ENCODE measurements around the gene PLD5. TPM values are rescaled to one million over a fixed set of nuclear protein-coding genes. Genes with fewer than 3 reads are reported as not detected.
"Not testable (repeated sequence)": the region's sequence is repeated elsewhere in the genome, so short reads cannot be mapped to it uniquely, and the experiment has no call there.

PLD5 gene
- total RNA-seq, 1 donor from 2014 or later = not detected

- intact Hi-C loops (cut with micrococcal nuclease) = no loop called here
Measured at GRCh38 chr1:242489545-242489944, 35.0 kb downstream of the PLD5 start.

- intact Hi-C loops (cut with micrococcal nuclease) = no loop called here
Measured at GRCh38 chr1:242477944-242478343, 46.6 kb downstream of the PLD5 start.

- intact Hi-C loops (cut with micrococcal nuclease) = no loop called here
Measured at GRCh38 chr1:242470774-242471173, 53.7 kb downstream of the PLD5 start.

- intact Hi-C loops (cut with micrococcal nuclease) = loop anchor here (5.0 kb wide), 1 partner anchor 1279 kb away; no protein-coding TSS in a partner anchor
Measured at GRCh38 chr1:242468784-242469183, 55.7 kb downstream of the PLD5 start.

GRCh38 chr1:242467556-242468145 is 56.8 kb downstream of the PLD5 start:
- intact Hi-C loops (cut with micrococcal nuclease) = loop anchor here (1.0 to 5.0 kb wide), 3 partner anchors 858 to 1805 kb away; no protein-coding TSS in a partner anchor

GRCh38 chr1:242462867-242463266 is 61.6 kb downstream of the PLD5 start:
- intact Hi-C loops (cut with micrococcal nuclease) = no loop called here

- intact Hi-C loops (cut with micrococcal nuclease) = not testable (repeated sequence)
Measured at GRCh38 chr1:242459740-242460139, 64.8 kb downstream of the PLD5 start.

GRCh38 chr1:242456726-242457269 is 67.7 kb downstream of the PLD5 start:
- intact Hi-C loops (cut with micrococcal nuclease) = no loop called here

GRCh38 chr1:242455052-242455361 is 69.5 kb downstream of the PLD5 start:
- intact Hi-C loops (cut with micrococcal nuclease) = no loop called here

GRCh38 chr1:242454262-242455051 is 70.0 kb downstream of the PLD5 start:
- intact Hi-C loops (cut with micrococcal nuclease) = loop anchor here (1.0 kb wide), 2 partner anchors 871 to 1819 kb away; no protein-coding TSS in a partner anchor

GRCh38 chr1:242452573-242452972 is 71.9 kb downstream of the PLD5 start:
- intact Hi-C loops (cut with micrococcal nuclease) = no loop called here

GRCh38 chr1:242449661-242450060 is 74.8 kb downstream of the PLD5 start:
- intact Hi-C loops (cut with micrococcal nuclease) = no loop called here

GRCh38 chr1:242448910-242449645 is 75.4 kb downstream of the PLD5 start:
- intact Hi-C loops (cut with micrococcal nuclease) = no loop called here

GRCh38 chr1:242447689-242448088 is 76.8 kb downstream of the PLD5 start:
- intact Hi-C loops (cut with micrococcal nuclease) = no loop called here

GRCh38 chr1:242440757-242441156 is 83.7 kb downstream of the PLD5 start:
- intact Hi-C loops (cut with micrococcal nuclease) = no loop called here

GRCh38 chr1:242435200-242435599 is 89.3 kb downstream of the PLD5 start:
- intact Hi-C loops (cut with micrococcal nuclease) = no loop called here

- intact Hi-C loops (cut with micrococcal nuclease) = no loop called here
Measured at GRCh38 chr1:242432491-242433095, 91.9 kb downstream of the PLD5 start.

- intact Hi-C loops (cut with micrococcal nuclease) = no loop called here
Measured at GRCh38 chr1:242431786-242432185, 92.7 kb downstream of the PLD5 start.

GRCh38 chr1:242430956-242431355 is 93.5 kb downstream of the PLD5 start:
- intact Hi-C loops (cut with micrococcal nuclease) = no loop called here

- intact Hi-C loops (cut with micrococcal nuclease) = no loop called here
Measured at GRCh38 chr1:242428399-242429190, 95.9 kb downstream of the PLD5 start.

GRCh38 chr1:242427519-242427918 is 97.0 kb downstream of the PLD5 start:
- intact Hi-C loops (cut with micrococcal nuclease) = no loop called here
